ENCODE data around the gene ST3GAL6. TPM values are rescaled to one million over a fixed set of nuclear protein-coding genes. Genes with fewer than 3 reads are reported as not detected.

ST3GAL6 gene
- total and polyA plus RNA-seq, 2 donors (not counting 3 experiments of a cell fraction or from before 2014, with no cell fraction given): 13.2 to 35.9 TPM

- H3K9ac ChIP-seq (replicated peaks; ENCODE audit: extremely low read depth, insufficient read depth, low read length): no peak overlapping the region
- H3K4me3 ChIP-seq (replicated peaks in 1 of 3; ENCODE audit: insufficient read depth in 1 of 3, low read depth in 1 of 3, low read length in 3 of 3): no peak overlapping the region
- H3K4me2 ChIP-seq (ENCODE audit: insufficient read depth, low read length): no peak overlapping the region
- H3K9me3 ChIP-seq (replicated peaks; ENCODE audit: control insufficient read depth, insufficient read depth, low read length): no peaks in the 10 kb centered on the region
- no peak overlapping the region for H2AFZ ChIP-seq (ENCODE audit: low read depth, low read length)
- dilution Hi-C loops (cut with MboI; ENCODE audit: extremely low pct_ligation_motif_present, low sequenced_read_pairs) (loop anchor here (25.0 kb wide), 1 partner anchor 188 kb away; no protein-coding TSS in a partner anchor), intact Hi-C loops (cut with micrococcal nuclease) (no loop called here)
- no peak overlapping the region for H3K27ac ChIP-seq (ENCODE audit: insufficient read depth, low read depth, low read length)
- H3K4me1 ChIP-seq (ENCODE audit: control insufficient read depth, extremely low read depth, insufficient read depth, low read length): no peaks in the 10 kb centered on the region
- ChIA-PET CTCF (interaction anchor here (7.2 kb wide), 1 partner anchor 198 kb away, joined by 63 read pairs; no protein-coding TSS in a partner anchor), POLR2A (no interaction called here)
- peaks cover 6 to 18% of the 10 kb centered on the region in 2 experiments for H3K36me3 ChIP-seq (ENCODE audit: control insufficient read depth in 2 of 2, extremely low read depth in 1 of 2, insufficient read depth in 2 of 2, low read length in 2 of 2)
- no peaks in the 10 kb centered on the region for H3K27me3 ChIP-seq (ENCODE audit: control insufficient read depth in 2 of 2, insufficient read depth in 2 of 2, low read length in 2 of 2)
- no TSS peak for BruUV-seq (replicated peaks)
- no peaks in the 10 kb centered on the region for H3K79me2 ChIP-seq (ENCODE audit: control insufficient read depth, insufficient read depth, low read length)
- FAIRE-seq: no peak
- no peaks in the 10 kb centered on the region for H3K9me1 ChIP-seq (replicated peaks; ENCODE audit: control insufficient read depth, extremely low read depth, insufficient read depth, low read length)
- DNase-seq (ENCODE audit: low read depth, low spot score): no peak
- H4K20me1 ChIP-seq (replicated peaks; ENCODE audit: control insufficient read depth, extremely low read depth, insufficient read depth, low read length): no peaks in the 10 kb centered on the region
- no peak for TF ChIP-seq EZH2 (IDR thresholded peaks at IDR 0.05; ENCODE audit: borderline replicate concordance, low read depth, low read length, severe bottlenecking)
- no peak for TF ChIP-seq FOS (IDR thresholded peaks at IDR 0.05; ENCODE audit: borderline replicate concordance, insufficient read depth, low read length)
- no peak for TF ChIP-seq JUN (IDR thresholded peaks at IDR 0.05; ENCODE audit: borderline replicate concordance, insufficient read depth, insufficient read length, low read depth)
- TF ChIP-seq GATA2 (IDR thresholded peaks at IDR 0.05; ENCODE audit: insufficient read depth, insufficient read length, low read depth, low read length): no peak
- TF ChIP-seq POLR2A (IDR thresholded peaks at IDR 0.05; ENCODE audit: low read depth, low read length): no peak
- TF ChIP-seq MAX (IDR thresholded peaks at IDR 0.05; ENCODE audit: insufficient read depth, insufficient read length): no peak
- TF ChIP-seq MYC (IDR thresholded peaks at IDR 0.05; ENCODE audit: low read depth, low read length): no peak
- TF ChIP-seq POLR2AphosphoS5 (IDR thresholded peaks at IDR 0.05; ENCODE audit: insufficient read depth, low read depth, low read length): no peak
- TF ChIP-seq CTCF (IDR thresholded peaks at IDR 0.05; ENCODE audit: extremely low read depth in 1 of 2, insufficient read depth in 1 of 2, low read depth in 1 of 2, low read length in 2 of 2): no peak
Observed at GRCh38 chr3:98800401-98800800, 37.3 kb downstream of the ST3GAL6 start.

All from endothelial cell of umbilical vein (primary cell).